ENCODE results near the gene FAM227A.

Gene FAM227A

GRCh38 chr22:38531251-38531938, 124.8 kb downstream of the FAM227A start:
- DNase-seq: no peak
